SU-DHL-6 (cell line): Measurements from ENCODE around the gene ACOX3.

ENCODE experiments used
- H2AFZ ChIP-seq: fragments of 200-600 bp; sonication (generic); 2 replicates; pipeline ENCODE4 v1.6.1; 2014; ENCODE audit warnings: low read depth, mild to moderate bottlenecking, moderate library complexity, mixed read lengths, antibody characterized with exemption, low read length; ENCODE audit not compliant: severe bottlenecking
- H3F3A ChIP-seq: fragments of 200-600 bp; shearing (Covaris generic); 2 replicates; pipeline ENCODE4 v1.6.0; 2016; ENCODE audit warnings: antibody characterized with exemption, mild to moderate bottlenecking; ENCODE audit not compliant: insufficient read depth
- H3K27ac ChIP-seq: fragments of 200-600 bp; sonication (generic); 2 replicates; pipeline ENCODE4 v1.5.1; 2016; ENCODE audit warnings: low read depth, mild to moderate bottlenecking, low read length, moderate library complexity, mixed read lengths
- H3K27me3 ChIP-seq: fragments of 200-600 bp; sonication (generic), shearing (Covaris generic); 2 replicates; pipeline ENCODE4 v1.6.0; 2014; ENCODE audit warnings: mild to moderate bottlenecking, low read length
- H3K36me3 ChIP-seq: fragments of 200-600 bp; sonication (generic); 2 replicates; pipeline ENCODE4 v1.6.1; 2014; ENCODE audit warnings: mild to moderate bottlenecking, low read length, mixed read lengths
- H3K4me2 ChIP-seq: fragments of 300-600, 200-600 bp; shearing (Covaris generic), sonication (generic); 2 replicates; pipeline ENCODE4 v1.6.0; 2014; ENCODE audit warnings: low read length, low read depth, mild to moderate bottlenecking; ENCODE audit not compliant: poor library complexity, severe bottlenecking
- H3K4me3 ChIP-seq: fragments of 200-600 bp; sonication (generic); 2 replicates; pipeline ENCODE4 v1.5.1; 2014; ENCODE audit warnings: antibody characterized with exemption, low read length, mild to moderate bottlenecking, mixed read lengths; ENCODE audit not compliant: insufficient read depth, poor library complexity, severe bottlenecking
- H3K79me2 ChIP-seq: fragments of 200-600 bp; sonication (generic); 2 replicates; pipeline ENCODE4 v1.6.1; 2014; ENCODE audit warnings: mild to moderate bottlenecking, low read length, moderate library complexity; ENCODE audit not compliant: insufficient read depth
- H3K9ac ChIP-seq: fragments of 200-600 bp; sonication (generic); 2 replicates; pipeline ENCODE4 v1.7.0; 2014; ENCODE audit warnings: mild to moderate bottlenecking, low read length
- H3K9me2 ChIP-seq: fragments of 200-600 bp; sonication (generic); replicated peaks from 2 replicates; pipeline ENCODE4 v1.6.1; 2014; ENCODE audit warnings: low read length; ENCODE audit not compliant: insufficient read depth
- H3K9me3 ChIP-seq: fragments of 200-600 bp; sonication (generic); 2 replicates; pipeline ENCODE4 v1.6.1; 2014; ENCODE audit warnings: low read length, mixed read lengths; ENCODE audit not compliant: insufficient read depth
- H4K20me1 ChIP-seq: fragments of 200-600 bp; sonication (generic); 2 replicates; pipeline ENCODE4 v1.6.1; 2014; ENCODE audit warnings: low read depth, mild to moderate bottlenecking, antibody characterized with exemption, low read length, moderate library complexity, mixed read lengths
- EZH2phosphoT487 ChIP-seq: fragments of 200-600 bp; sonication (generic), shearing (Covaris generic); conservative IDR thresholded peaks from 2 replicates; pipeline ENCODE4 v1.6.1; 2018; ENCODE audit warnings: mild to moderate bottlenecking, antibody characterized with exemption, low read length, moderate library complexity, mixed read lengths
- TF ChIP-seq, protein P1 (sequence below): fragments of 200-600 bp; sonication (generic); IDR thresholded peaks from one replicate; pipeline ENCODE4 v1.5.1; 2017; ENCODE audit warnings: antibody characterized with exemption, mild to moderate bottlenecking, low read length, moderate library complexity; ENCODE audit not compliant: insufficient read depth, poor library complexity, severe bottlenecking

Gene ACOX3

DNA sequence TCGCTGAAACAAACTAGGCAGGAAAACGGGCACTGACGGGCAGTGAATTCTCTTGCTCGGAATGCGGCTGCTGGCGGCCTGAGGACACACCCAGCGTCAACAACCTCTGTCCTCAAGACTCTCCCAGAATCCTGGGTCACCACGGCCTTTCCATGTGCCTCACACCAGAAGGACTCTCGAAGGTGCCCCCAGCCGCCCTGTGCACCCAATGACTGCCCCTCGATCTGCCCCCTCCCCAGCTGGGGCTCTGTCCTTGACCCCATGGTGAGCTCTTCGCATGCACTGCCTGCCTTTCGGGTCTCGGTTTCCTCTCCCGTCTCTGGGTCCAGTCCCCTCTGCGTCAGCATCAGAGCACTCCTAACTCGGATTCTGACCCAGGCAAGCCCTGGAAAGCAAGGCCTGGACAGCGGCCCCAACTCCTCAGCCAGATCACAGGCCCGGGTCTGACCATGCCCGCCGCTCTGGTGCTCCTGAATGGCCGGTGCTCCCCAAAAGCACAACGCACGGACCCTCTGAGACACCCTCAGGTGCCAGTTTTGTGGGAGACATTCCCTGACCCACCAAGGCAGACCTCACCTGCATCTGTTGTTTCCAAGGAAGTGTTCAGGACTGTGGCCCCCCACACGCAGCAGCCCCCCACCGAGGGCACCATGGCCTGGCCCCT is 56.0 kb downstream of the ACOX3 start:
- Histone ChIP-seq H3K9me2 (no peaks in the 10 kb centered on the region), H3K9me3 (no peaks in the 10 kb centered on the region), H3K4me2 (no peak overlapping the region), H3K27me3 (no peaks in the 10 kb centered on the region), H3K9ac (no peak overlapping the region), H3K27ac (no peak overlapping the region), H2AFZ (no peak overlapping the region), H4K20me1 (no peaks in the 10 kb centered on the region), H3F3A (no peaks in the 10 kb centered on the region), H3K4me3 (no peak overlapping the region), H3K36me3 (no peaks in the 10 kb centered on the region), H3K79me2 (no peaks in the 10 kb centered on the region)
- no peak for TF ChIP-seq EZH2phosphoT487
- TF ChIP-seq, protein P1, sequence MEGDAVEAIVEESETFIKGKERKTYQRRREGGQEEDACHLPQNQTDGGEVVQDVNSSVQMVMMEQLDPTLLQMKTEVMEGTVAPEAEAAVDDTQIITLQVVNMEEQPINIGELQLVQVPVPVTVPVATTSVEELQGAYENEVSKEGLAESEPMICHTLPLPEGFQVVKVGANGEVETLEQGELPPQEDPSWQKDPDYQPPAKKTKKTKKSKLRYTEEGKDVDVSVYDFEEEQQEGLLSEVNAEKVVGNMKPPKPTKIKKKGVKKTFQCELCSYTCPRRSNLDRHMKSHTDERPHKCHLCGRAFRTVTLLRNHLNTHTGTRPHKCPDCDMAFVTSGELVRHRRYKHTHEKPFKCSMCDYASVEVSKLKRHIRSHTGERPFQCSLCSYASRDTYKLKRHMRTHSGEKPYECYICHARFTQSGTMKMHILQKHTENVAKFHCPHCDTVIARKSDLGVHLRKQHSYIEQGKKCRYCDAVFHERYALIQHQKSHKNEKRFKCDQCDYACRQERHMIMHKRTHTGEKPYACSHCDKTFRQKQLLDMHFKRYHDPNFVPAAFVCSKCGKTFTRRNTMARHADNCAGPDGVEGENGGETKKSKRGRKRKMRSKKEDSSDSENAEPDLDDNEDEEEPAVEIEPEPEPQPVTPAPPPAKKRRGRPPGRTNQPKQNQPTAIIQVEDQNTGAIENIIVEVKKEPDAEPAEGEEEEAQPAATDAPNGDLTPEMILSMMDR = no peak

DNA sequence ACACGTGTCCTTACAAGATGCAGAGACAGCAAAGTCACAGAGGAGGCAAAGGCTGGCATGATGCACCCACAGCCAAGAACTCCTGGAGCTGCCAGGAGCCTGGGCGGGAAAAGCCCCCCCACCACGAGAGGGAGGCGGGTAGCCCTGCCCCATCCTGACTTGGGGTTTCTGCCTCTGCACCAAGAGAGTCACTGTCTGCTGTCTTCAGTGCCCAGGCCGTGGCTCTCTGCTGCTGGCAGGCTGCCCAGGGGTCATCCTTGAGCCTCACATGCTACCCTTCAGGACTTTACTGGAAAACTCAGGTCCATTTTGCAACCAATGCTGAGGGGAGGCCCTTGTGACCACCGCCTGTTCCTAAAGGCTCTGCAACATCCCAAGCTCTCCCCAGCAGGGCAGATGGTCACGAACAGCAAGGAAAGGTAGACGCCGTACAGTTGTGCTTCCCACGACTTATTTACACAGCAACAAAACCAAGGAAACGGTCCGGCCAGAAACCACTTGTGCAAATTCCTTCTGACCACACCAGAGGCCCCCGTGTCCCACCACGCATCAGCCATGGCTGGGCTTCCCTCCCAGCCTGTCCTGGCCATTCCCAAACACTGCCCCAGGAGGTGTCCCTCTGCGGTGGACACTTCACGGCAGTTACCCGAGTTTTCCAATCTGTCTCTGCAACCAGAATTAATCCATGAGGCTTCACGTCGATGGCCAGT is 56.9 kb downstream of the ACOX3 start:
- no peaks in the 10 kb centered on the region for H3K9me2 ChIP-seq
- H3K27ac ChIP-seq = no peak overlapping the region
- no peaks in the 10 kb centered on the region for H3K27me3 ChIP-seq
- no peak overlapping the region for H3K4me2 ChIP-seq
- H3K36me3 ChIP-seq = no peaks in the 10 kb centered on the region
- no peaks in the 10 kb centered on the region for H4K20me1 ChIP-seq
- H3K79me2 ChIP-seq = no peaks in the 10 kb centered on the region
- TF ChIP-seq EZH2phosphoT487 = no peak
- TF ChIP-seq, protein P1 = no peak
- no peak overlapping the region for H2AFZ ChIP-seq
- H3K9me3 ChIP-seq = no peaks in the 10 kb centered on the region
- no peak overlapping the region for H3K9ac ChIP-seq
- no peak overlapping the region for H3K4me3 ChIP-seq
- H3F3A ChIP-seq = no peaks in the 10 kb centered on the region

DNA sequence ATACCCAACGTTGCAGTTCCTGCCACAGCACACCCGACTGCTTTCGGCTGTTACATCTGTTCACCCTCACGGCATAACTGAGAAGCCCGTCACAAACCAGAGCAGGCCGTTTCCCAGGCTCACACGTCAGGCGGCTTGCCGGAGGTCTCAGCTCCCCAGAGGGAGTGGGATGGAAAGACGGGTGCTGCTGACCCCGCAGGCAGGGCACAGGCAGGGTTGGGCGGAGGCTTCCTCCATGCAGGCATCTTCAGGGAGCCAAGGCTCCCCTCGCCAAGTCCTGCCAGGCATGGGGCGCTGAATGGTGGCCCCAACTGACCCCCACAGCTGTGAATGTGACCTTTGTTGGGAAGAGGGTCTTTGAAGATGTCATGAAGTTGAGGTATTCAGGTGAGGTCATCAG is 57.5 kb downstream of the ACOX3 start:
- Histone ChIP-seq H3K9me3 (no peaks in the 10 kb centered on the region), H3K4me2 (no peak overlapping the region), H3K27ac (no peak overlapping the region), H3K36me3 (no peaks in the 10 kb centered on the region), H3F3A (no peaks in the 10 kb centered on the region), H3K9me2 (no peaks in the 10 kb centered on the region), H3K79me2 (no peaks in the 10 kb centered on the region), H4K20me1 (no peaks in the 10 kb centered on the region), H3K4me3 (no peak overlapping the region), H2AFZ (no peak overlapping the region), H3K27me3 (no peaks in the 10 kb centered on the region), H3K9ac (no peak overlapping the region)
- TF ChIP-seq EZH2phosphoT487 = no peak
- TF ChIP-seq, protein P1 = no peak
